HEK293 (cell line): ENCODE data around the gene MAPK8IP3.

Experiments
- EGR2 ChIP-seq: fragments of 450-650 bp; formaldehyde crosslinking; IDR thresholded peaks from 2 replicates; pipeline ENCODE4 v1.5.1; 2016; ENCODE audit warnings: low read depth, missing biosample characterization, missing genetic modification characterization
- HOXC10 ChIP-seq: sonication (generic); formaldehyde crosslinking; IDR thresholded peaks from 2 replicates; pipeline ENCODE4 v1.8.1; 2023; ENCODE audit warnings: mild to moderate bottlenecking, missing genetic modification reagents
- HOXD13 ChIP-seq: sonication (generic); formaldehyde crosslinking; IDR thresholded peaks from 2 replicates; pipeline ENCODE4 v1.8.0; 2022; ENCODE audit warnings: missing genetic modification reagents, borderline replicate concordance
- KLF8 ChIP-seq: fragments of 450-650 bp; formaldehyde crosslinking; IDR thresholded peaks from 2 replicates; pipeline ENCODE4 v1.5.1; 2016; ENCODE audit warnings: missing biosample characterization, missing genetic modification characterization
- KLF9 ChIP-seq: fragments of 450-650 bp; formaldehyde crosslinking; IDR thresholded peaks from 2 replicates; pipeline ENCODE4 v1.5.1; 2016; ENCODE audit warnings: missing biosample characterization, missing genetic modification characterization, low read depth
- MYNN ChIP-seq: fragments of 450-650 bp; formaldehyde crosslinking; IDR thresholded peaks from 2 replicates; pipeline ENCODE4 v1.5.1; 2016; ENCODE audit warnings: missing biosample characterization, missing genetic modification characterization, borderline replicate concordance
- PATZ1 ChIP-seq: fragments of 450-650 bp; formaldehyde crosslinking; IDR thresholded peaks from 2 replicates; pipeline ENCODE4 v1.5.1; 2016; ENCODE audit warnings: missing biosample characterization, missing genetic modification characterization
- PRDM10 ChIP-seq: fragments of 450-650 bp; formaldehyde crosslinking; IDR thresholded peaks from 2 replicates; pipeline ENCODE4 v1.5.1; 2016; ENCODE audit warnings: missing biosample characterization, missing genetic modification characterization
- SP3 ChIP-seq: fragments of 450-650 bp; formaldehyde crosslinking; IDR thresholded peaks from 2 replicates; pipeline ENCODE4 v1.5.1; 2016; ENCODE audit warnings: missing biosample characterization, missing genetic modification characterization
- ZBTB10 ChIP-seq: fragments of 450-650 bp; formaldehyde crosslinking; IDR thresholded peaks from 2 replicates; pipeline ENCODE4 v1.5.1; 2016; ENCODE audit warnings: missing biosample characterization, missing genetic modification characterization
- ZBTB20 ChIP-seq: fragments of 450-650 bp; formaldehyde crosslinking; IDR thresholded peaks from 2 replicates; pipeline ENCODE4 v1.5.1; 2016; ENCODE audit warnings: missing biosample characterization, missing genetic modification characterization
- ZBTB21 ChIP-seq: fragments of 450-650 bp; formaldehyde crosslinking; IDR thresholded peaks from 2 replicates; pipeline ENCODE4 v1.5.1; 2017; ENCODE audit warnings: missing biosample characterization, missing genetic modification characterization
- ZBTB44 ChIP-seq: fragments of 450-650 bp; IDR thresholded peaks from 2 replicates; pipeline ENCODE4 v1.5.1; 2018; ENCODE audit warnings: missing biosample characterization, mild to moderate bottlenecking, missing genetic modification characterization
- ZFHX2 ChIP-seq: fragments of 450-650 bp; formaldehyde crosslinking; conservative IDR thresholded peaks from 2 replicates; pipeline ENCODE4 v1.5.1; 2016; ENCODE audit warnings: missing biosample characterization, missing genetic modification characterization
- ZFP69B ChIP-seq: fragments of 450-650 bp; formaldehyde crosslinking; IDR thresholded peaks from 2 replicates; pipeline ENCODE4 v1.5.1; 2016; ENCODE audit warnings: missing biosample characterization, missing genetic modification characterization
- ZNF146 ChIP-seq: fragments of 450-650 bp; formaldehyde crosslinking; IDR thresholded peaks from 2 replicates; pipeline ENCODE4 v1.5.1; 2016; ENCODE audit warnings: missing biosample characterization, missing genetic modification characterization
- ZNF398 ChIP-seq: fragments of 450-650 bp; formaldehyde crosslinking; IDR thresholded peaks from 2 replicates; pipeline ENCODE4 v1.5.1; 2017; ENCODE audit warnings: missing biosample characterization, missing genetic modification characterization
- ZNF488 ChIP-seq: fragments of 450-650 bp; formaldehyde crosslinking; IDR thresholded peaks from 2 replicates; pipeline ENCODE4 v1.5.1; 2016; ENCODE audit warnings: missing biosample characterization, missing genetic modification characterization
- ZNF558 ChIP-seq: fragments of 450-650 bp; formaldehyde crosslinking; IDR thresholded peaks from 2 replicates; pipeline ENCODE4 v1.5.1; 2016; ENCODE audit warnings: missing biosample characterization, missing genetic modification characterization
- ZNF777 ChIP-seq: fragments of 450-650 bp; formaldehyde crosslinking; IDR thresholded peaks from 2 replicates; pipeline ENCODE4 v1.5.1; 2017; ENCODE audit warnings: missing biosample characterization, missing genetic modification characterization, borderline replicate concordance

Gene MAPK8IP3

GRCh38 chr16:1771188-1771863, 65.3 kb downstream of the MAPK8IP3 start, which contains the start of gene NME3 (continued):
- TF ChIP-seq ZBTB10 (tag by site-specific recombination) (peak; percentile 68; the same call in 1 of the 2 replicates), PRDM10 (tag by site-specific recombination) (peak; percentile 87), MYNN (tag by site-specific recombination) (no peak), ZBTB44 (tag by site-specific recombination) (no peak), PATZ1 (peak; percentile 88), ZNF488 (tag by site-specific recombination) (no peak), ZFP69B (tag by site-specific recombination) (peak; percentile 96), ZFHX2 (tag by site-specific recombination) (peak; percentile 60; the same call in 1 of the 2 replicates), KLF8 (tag by site-specific recombination) (peak; percentile 87), ZNF398 (tag by site-specific recombination) (peak; percentile 8; the same call in 1 of the 2 replicates), ZNF146 (tag by site-specific recombination) (0 out of 2 replicates have a peak, but pooled peaks have one; percentile 33), ZBTB21 (no peak), SP3 (peak; percentile 74), EGR2 (peak; percentile 30; the same call in 1 of the 2 replicates), KLF9 (tag by site-specific recombination) (peak; percentile 83), HOXC10 (CRISPR knock-in tag) (no peak), ZNF558 (no peak), ZBTB20 (peak; percentile 9; the same call in 1 of the 2 replicates), HOXD13 (CRISPR knock-in tag) (no peak), ZNF777 (tag by site-specific recombination) (no peak)
